ENCODE measurements around the gene NCOA3.

NCOA3 gene

DNA sequence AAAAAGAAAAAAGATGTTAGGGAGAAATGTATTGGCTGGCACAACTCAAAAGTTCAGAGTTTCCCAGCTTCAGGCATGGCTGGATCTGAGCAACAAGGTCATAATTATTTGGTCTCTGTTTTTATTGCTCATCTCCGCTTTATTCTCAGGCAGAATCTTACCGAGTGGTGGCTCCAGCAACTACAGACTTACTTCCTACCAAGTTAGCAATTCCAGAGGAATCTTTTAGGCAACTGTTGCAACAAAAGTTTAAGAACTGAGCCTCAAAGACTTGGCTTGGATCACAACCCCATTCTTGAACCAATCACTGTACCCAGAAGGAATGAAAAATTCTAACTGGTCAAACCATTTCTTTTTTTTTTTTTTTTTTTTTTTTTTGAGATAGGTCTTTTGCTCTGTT lies 35.5 kb upstream of the NCOA3 start:
- TF ChIP-seq, protein P1, sequence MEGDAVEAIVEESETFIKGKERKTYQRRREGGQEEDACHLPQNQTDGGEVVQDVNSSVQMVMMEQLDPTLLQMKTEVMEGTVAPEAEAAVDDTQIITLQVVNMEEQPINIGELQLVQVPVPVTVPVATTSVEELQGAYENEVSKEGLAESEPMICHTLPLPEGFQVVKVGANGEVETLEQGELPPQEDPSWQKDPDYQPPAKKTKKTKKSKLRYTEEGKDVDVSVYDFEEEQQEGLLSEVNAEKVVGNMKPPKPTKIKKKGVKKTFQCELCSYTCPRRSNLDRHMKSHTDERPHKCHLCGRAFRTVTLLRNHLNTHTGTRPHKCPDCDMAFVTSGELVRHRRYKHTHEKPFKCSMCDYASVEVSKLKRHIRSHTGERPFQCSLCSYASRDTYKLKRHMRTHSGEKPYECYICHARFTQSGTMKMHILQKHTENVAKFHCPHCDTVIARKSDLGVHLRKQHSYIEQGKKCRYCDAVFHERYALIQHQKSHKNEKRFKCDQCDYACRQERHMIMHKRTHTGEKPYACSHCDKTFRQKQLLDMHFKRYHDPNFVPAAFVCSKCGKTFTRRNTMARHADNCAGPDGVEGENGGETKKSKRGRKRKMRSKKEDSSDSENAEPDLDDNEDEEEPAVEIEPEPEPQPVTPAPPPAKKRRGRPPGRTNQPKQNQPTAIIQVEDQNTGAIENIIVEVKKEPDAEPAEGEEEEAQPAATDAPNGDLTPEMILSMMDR (IDR thresholded peaks at IDR 0.05; ENCODE audit: low read depth, low read length) = no peak
- H3K4me3 ChIP-seq (ENCODE audit: low read depth, low read length) = no peak overlapping the region

DNA sequence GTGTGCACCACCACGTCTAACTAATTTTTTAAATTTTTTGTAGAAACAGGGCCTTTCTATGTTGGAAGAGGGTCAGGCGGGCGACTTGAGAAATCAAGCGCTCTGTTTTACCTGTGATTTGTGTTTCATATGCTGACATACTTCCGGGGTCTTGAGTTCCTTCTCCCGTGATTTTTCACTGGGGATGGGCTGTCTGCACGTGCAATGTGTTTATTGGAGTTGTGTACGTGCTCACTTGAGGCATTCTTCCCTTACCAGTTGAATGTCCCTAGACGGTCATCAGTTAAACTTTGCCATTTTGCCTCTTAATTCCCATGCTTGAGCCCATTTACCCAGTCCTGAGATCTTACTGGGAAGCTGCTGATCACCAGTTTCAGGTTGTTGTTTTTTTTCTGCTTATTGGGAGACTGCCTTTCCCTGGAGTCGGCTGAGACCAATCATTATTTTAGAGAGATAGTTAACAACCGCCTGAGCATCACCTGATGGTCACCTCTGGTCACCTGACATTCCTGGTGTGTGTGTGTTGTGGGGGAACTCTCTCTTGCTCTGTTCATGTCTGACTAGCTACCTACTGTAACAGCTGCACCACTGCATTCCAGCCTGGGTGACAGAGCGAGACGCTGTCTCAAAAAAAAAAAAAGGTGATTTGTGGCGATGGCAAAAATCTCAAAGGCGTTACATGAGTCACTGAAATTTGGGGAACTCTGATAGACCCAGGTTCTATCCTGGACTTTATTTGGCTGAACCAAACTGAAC lies 34.8 kb upstream of the NCOA3 start:
- H3K4me3 ChIP-seq (ENCODE audit: low read depth, low read length) = no peak overlapping the region
- TF ChIP-seq, protein P1 (IDR thresholded peaks at IDR 0.05; ENCODE audit: low read depth, low read length) = no peak

DNA sequence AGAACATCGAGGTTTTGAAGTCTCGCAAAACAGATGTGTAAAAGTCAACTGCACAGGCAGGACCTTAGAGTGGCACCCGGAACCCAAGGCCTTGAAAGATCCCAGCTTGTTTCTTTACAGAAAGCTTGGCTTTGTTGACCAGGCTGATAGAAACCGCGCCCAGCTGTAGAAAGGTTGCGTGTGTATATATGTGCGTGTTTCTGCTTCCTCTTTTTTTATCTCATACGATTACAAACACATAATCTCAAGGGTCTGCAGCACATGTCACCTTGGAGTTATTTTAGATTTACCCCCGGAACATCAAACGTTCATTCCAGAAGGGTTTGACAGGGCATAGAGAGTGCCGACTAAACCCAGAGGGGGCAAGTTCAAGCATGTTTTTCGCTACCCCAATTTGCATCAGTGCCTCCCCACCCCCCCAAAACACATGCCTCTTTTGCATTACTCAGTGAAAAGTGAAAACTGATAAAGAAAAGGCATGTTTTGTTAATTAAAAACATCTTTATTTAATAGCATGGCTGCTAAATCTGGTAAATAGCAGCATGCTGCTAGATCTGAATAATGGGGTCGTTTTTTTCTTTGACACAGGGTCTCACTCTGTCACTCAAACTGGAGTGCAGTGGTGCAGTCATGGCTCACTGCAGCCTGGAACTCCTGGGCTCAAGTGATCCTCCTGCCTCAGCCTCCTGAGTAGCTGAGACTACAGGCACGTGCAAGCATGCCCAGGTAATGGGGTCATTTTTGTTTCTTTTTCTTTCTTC lies 33.2 kb upstream of the NCOA3 start:
- no peak overlapping the region for H3K4me3 ChIP-seq (ENCODE audit: low read depth, low read length)
- TF ChIP-seq, protein P1 (IDR thresholded peaks at IDR 0.05; ENCODE audit: low read depth, low read length) = no peak

DNA sequence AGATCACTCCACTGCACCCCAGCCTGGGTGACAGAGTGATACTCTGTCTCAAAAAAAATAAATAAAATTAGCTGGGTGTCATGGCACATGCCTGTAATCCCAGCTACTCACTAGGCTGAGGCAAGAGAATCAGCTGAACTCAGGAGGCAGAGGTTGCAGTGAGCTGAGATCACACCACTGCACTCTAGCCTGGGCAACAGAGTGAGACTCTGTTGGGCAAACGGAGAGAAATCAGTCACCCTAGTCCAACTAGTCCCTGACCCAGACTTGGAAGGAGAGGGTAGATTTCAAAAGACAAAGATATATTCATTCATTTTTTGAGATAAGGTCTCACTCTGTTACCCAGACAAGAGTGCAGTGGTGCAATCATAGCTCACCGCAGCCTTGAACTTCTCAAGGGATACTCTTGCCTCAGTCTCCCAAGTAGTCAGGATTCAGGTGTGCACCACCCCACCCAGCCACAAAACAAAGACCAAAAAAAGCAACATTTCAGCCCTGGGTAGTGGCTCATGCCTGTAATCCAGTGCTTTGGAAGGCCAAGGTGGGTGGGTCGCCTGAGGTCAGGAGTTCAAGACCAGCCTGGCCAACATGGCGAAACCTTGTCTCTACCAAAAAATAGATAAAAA lies 26.2 kb upstream of the NCOA3 start:
- TF ChIP-seq, protein P1 (IDR thresholded peaks at IDR 0.05; ENCODE audit: low read depth, low read length) = no peak
- no peak overlapping the region for H3K4me3 ChIP-seq (ENCODE audit: low read depth, low read length)

DNA sequence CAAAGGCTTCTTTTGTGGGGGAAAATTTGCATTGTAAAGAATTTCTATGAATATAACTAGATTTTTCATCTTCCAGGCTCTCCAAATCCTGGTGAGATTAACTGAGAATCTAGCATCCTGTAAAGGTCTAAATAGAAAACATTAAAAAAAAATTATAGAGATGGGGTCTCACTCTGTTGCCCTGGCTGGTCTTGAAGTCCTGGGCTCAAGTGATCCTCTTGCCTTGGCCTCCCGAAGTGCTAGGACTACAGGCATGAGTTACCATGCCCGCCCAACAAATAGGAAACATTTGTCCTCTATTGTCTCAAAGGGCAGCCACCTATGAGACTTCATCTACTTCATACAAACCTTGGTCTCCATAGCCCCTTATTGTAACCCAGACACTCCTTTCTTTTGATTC lies 25.2 kb upstream of the NCOA3 start:
- H3K4me3 ChIP-seq (ENCODE audit: low read depth, low read length) = no peak overlapping the region
- TF ChIP-seq, protein P1 (IDR thresholded peaks at IDR 0.05; ENCODE audit: low read depth, low read length) = no peak

DNA sequence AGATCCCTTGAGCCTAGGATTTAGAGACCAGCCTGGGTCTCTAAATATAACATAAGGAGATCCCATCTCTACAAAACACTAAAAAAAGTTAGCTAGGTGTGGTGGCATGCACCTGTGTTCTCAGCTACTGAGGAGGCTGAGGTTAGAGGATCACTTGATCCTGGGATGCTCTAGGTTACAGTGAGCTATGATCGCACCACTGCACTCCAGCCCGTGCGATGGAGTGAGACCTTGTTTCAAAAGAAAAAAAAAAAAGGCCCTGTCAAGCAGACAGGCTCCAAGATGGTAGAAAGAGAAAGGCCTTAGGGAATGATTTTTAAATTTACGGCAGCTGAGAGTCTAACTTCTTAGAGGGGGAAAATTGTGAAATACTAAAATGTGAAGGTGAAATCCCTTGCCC lies 22.6 kb upstream of the NCOA3 start:
- TF ChIP-seq, protein P1 (IDR thresholded peaks at IDR 0.05; ENCODE audit: low read depth, low read length) = no peak
- no peak overlapping the region for H3K4me3 ChIP-seq (ENCODE audit: low read depth, low read length)

DNA sequence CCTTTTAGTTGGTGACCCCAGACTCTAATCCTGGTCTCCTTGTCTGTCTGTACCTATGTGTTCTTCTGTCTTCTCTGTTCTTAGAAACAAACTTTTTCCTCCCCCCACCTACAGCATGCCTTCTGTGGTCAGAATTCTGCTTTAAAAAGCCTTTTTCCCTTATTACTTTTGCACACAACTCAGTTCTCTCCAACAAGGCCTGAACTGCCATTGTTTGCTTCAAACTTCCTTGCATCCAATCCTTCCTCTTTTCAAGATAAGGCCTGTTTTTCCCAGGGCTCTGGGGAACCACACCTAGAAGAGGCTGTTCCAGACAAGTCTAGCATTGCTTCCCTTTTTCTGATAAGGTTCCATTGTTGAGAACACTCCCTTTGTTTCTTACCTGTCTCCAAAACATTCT lies 22.2 kb upstream of the NCOA3 start:
- no peak overlapping the region for H3K4me3 ChIP-seq (ENCODE audit: low read depth, low read length)
- TF ChIP-seq, protein P1 (IDR thresholded peaks at IDR 0.05; ENCODE audit: low read depth, low read length) = no peak
